Transverse colon (tissue), 4 donors: Measurements from ENCODE around the gene OGG1.

ENCODE experiments used
- CTCF ChIP-seq, 5 experiments: fragments of 200-600 bp in 3 of 5; fragments of 450-650 bp in 2 of 5; sonication (generic) in 3 of 5; IDR thresholded peaks; 1 replicate in 2 of 5; 2 replicates in 3 of 5; pipeline ENCODE4 v1.5.1; 2016 to 2017; ENCODE audit warnings: antibody characterized with exemption in 5 of 5, inconsistent platforms in 3 of 5, mild to moderate bottlenecking in 2 of 5, moderate library complexity in 1 of 5
- EP300 ChIP-seq: sonication (generic); formaldehyde crosslinking; IDR thresholded peaks from one replicate; pipeline ENCODE4 v1.6.1; 2017; ENCODE audit warnings: antibody characterized with exemption, low read depth
- POLR2A ChIP-seq: fragments of 450-650 bp; IDR thresholded peaks from one replicate; pipeline ENCODE4 v1.6.1; 2016; ENCODE audit warnings: antibody characterized with exemption, mild to moderate bottlenecking, moderate library complexity
- POLR2AphosphoS5 ChIP-seq, 3 donors: sonication (generic); formaldehyde crosslinking; IDR thresholded peaks; one replicate each; pipeline ENCODE4 v1.6.1; 2016; ENCODE audit warnings: antibody characterized with exemption in 3 of 3

- TF ChIP-seq CTCF (IDR thresholded peaks at IDR 0.05) (no peak), POLR2A (no peak), POLR2AphosphoS5 (IDR thresholded peaks at IDR 0.05) (no peak), EP300 (no peak)
Measured at GRCh38 chr3:9742560-9742959, 7.2 kb upstream of the OGG1 start.
